Measurements from ENCODE around the gene PPP1R3G.
"Not testable (repeated sequence)": the region's sequence is repeated elsewhere in the genome, so short reads cannot be mapped to it uniquely, and the experiment has no call there.

Gene PPP1R3G

DNA sequence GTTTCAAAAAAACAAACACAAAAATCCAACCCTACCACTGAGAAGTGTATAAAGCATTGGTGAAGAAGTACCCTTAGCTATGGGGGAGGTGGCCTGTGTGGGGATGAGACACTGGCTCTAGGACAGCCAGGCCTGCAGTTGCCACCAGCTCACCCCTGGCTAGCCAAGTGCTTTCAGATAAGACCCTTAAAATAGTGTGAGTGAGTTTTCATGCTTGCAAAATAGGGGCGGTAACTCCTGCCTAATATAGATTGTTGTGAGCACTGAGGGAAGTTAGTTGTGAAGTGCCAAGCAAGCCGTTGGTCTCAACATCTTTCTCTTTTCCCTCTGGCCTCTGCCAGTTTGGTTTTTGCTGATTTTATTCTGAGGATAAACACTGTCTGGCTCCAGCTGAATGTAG is 11.3 kb downstream of the PPP1R3G start:
- DNase-seq: no peak

DNA sequence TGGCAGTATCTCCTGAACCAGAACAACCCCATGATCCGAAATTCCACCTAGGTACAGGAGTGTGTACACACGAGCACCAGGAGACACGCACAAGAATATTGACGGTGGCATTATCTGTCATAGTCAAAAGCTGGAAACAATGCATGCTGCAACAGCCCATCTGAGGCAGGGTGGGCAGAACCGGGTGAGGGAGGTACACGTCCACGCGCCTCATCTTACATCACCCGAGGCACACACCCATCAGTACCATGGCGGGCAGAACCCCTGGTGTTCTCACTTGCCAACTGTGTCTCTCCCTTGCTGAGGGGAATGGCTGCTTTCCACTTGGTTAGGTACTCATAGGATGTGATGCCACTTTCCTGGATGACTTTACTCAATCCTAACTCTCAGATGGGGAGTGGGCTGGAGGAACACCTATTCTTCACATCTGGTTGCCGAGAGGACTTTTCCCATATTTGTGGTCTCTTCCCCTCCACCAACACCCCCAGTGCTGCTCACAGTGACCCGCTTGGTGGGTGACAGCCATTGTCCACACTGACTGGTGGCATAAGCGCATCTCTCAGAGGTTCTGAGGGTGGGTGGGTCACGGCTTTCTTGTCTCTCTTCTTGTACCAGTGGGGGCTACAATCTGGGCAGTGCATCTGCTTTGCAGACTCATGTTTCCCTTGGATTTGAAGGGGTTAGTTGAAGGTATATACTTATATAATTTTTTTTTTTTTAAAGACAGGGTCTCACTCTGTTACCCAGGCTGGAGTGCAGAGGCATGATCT is 13.5 kb downstream of the PPP1R3G start:
- no peak for DNase-seq

DNA sequence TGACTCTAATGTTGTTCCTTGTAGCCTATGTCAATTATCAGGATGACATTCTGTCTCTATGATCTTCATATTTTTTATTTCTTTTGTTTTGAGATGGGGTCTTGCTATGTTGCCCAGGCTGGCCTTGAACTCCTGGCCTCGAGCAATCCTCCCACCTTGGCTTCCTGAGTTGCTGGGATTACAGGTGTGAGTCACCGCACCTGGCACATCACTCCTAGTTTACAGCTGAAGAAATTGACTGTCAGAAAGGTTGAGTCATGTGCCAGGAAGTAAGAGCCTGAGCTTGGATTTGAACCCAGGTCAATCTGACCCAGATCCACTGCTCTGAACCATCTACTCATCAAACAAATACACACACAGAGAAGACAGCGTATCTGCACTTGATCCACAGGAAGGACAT is 14.4 kb downstream of the PPP1R3G start:
- no peak for DNase-seq

DNA sequence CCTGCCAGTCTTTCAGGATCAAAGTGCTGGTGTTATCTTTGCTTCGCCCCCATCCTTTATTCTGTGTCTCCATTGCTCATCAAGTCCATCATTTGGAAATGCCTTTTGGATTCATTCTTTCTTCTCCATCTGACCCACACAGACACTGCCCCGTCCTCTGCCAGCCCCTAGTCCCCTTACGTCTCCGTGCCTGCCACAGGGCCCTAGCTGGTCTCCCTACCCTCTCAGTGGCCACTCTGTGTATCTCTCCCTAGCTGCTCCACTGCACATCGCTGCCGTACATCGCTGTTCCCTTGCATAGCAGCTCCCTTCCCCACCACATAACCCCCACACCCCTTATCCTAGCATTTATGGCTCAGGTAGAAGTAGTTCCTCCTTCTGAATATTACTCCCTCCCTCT is 15.7 kb downstream of the PPP1R3G start:
- DNase-seq: no peak

DNA sequence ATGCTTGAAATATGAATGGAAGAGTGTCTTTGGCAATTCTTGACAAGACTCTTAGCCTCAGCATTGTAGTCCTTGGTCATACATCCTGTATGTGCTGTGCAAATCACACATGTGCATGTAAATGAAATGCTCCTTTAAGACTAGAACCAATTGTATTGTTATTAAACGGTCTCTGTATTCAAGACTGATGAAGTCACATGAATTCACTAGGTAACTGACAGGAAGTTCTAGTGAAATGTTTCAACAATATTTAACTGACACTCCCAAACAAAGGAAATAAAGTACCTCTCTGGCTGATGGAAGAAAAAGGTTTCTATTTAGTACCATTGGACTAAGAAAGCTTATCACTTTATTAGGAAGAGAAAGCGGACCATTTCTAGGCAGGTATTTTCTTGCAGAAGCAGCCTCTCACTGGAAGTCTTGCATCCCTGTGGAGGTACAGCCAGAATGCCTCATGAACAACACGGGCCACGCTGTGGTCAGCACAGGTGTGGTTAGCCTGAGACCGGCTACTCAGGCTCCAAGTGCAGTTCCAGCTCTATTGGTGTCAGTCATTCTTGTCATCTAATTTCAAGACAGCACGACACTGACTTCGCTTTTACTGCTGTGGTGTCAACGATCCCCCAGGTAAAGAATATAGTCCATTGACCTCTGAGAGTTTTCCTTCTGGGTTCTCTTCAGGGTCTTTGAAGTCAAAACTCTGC is 17.3 kb downstream of the PPP1R3G start:
- no peak for DNase-seq

DNA sequence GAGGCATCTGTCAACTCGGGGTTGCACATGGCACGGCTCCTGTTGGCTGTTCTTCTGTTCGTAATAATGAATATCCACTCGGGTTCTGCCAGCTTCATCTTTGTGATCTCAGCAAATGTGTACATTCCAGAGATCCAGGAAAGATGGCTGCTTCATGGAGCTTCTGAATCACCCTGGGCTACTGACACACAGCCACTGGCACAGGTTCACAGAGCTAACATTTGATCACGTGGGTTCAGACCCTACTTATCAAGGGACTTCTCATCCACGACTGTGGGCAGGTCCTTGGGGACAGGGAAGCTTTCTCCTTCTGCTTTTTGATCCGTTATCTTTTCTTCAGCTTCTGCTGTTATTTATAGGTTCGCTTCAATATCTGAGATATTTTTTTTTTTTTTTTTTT is 18.1 kb downstream of the PPP1R3G start:
- no peak for DNase-seq

DNA sequence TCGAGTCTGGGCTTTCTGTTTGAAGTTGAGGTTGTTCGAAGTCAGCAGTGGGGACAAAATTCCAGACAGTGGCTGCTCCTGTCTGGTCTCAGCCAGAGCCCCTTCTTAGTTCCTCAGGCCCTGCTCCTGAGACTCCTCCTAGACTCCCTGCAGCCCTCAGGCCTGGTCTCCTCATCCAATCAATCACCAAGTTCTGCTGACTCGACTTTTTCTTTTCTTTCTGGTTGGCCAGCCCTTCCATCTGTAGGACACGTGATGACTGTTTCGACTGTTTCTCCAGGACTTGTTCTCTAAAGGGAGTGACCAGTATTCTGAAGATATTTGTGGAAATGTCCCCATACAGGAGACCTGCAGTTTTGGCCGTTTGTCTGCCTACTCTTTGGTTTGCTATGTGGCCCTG is 19.5 kb downstream of the PPP1R3G start:
- DNase-seq: no peak

DNA sequence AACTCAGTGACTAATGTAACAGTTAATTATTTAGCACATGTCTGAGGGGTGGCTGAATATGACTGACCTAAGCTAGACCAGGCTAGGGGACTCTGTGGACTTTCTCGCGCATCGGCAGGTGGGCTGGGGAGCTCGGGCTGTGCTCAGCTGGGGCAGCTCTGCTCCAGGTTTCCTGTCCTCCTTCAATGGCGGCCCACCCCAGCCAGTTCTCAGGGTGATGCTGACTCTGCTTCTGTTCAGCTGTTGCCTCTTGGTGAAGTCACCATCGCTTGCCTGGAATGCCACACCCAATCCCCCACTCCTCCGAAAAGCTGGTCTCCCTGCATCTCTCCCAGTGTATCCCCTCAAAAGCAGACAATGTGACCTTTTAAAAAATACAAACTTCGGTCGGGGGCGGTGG is 20.0 kb downstream of the PPP1R3G start:
- DNase-seq: no peak

DNA sequence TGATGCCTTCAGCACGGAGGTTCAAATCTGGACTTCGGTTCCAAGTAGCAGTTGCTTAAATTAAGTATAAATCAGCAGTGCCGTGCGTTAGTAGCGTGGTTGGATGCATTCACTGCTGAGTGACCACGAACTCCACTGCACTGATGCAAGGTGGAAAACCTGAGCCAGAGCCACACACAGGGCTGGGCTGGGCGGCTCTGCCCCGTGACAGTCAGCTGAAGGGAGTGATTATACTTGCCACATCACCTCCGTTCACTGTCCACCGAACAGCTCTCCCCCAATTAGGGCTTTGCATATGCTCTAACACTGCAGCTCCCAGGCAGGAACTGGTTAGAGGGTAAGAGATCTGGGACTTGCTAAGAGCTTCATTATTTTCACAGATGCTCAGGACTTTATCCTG is 22.2 kb downstream of the PPP1R3G start:
- no peak for DNase-seq

DNA sequence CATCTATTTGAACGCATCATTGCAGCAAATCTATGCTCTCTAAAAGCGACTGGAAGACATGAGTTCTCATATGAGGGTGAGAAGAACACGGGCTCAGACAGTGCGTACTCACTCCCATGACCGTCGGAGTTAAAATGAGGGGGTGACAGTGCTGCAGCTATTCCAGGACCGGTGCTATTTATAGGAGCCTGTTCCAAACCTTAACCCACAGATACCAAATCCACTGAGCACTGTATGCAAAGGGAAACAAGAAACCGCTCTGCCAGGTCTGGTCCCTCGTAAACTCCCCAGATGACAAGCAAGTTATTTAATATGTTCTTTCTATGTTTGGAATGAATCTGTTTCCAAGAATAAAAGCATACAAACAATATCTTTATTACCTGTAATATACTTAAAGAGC is 22.9 kb downstream of the PPP1R3G start:
- DNase-seq: no peak

DNA sequence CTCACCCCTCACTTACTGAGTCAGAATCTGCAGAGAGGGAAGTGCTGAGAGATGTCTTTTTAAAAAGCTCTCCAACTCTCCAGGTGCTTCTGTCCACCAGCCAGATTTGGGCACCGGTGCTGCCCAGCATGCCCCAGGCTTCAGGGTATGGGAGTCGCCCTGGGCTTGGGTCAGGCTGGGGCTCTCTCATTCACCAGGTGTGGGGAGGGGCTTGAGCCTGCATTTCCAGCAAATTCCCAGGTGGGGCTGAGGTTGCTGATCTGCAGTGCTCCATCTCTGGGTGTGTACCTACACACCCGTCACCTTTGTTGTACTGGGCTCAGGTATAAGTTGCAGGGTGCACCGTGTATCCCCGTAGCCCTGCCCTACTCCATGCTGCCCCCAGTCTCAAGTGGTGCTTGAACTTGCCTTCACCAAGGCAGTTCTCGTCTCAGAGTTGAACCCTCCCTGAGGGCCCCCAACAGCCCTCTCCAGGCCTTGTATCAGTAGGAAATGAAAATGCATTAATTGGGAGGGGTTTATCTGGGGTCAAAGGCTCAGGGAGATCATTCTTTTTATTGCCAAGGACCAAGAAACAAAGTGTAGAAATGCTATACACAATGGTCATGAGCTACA is 23.5 kb downstream of the PPP1R3G start:
- no peak for DNase-seq

DNA sequence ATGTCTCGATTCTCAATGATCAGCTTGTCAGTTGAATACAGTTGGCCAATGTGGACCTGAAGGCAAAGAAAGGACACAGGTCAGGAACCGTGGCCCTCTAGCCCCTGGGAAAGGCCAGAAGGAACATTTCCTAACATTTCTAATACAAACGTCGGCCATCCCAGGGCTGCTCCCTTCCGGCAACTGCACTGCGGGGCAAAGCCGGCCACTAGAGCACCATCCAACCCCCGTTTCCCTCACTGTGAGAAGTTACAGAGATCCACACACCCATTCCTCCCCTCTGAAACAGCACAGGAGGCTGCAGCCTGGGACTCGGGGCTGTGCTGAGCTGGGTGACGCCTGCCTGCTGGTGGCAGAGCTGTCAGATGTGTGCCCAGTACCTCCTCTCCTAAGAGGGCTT is 24.3 kb downstream of the PPP1R3G start:
- DNase-seq: no peak

DNA sequence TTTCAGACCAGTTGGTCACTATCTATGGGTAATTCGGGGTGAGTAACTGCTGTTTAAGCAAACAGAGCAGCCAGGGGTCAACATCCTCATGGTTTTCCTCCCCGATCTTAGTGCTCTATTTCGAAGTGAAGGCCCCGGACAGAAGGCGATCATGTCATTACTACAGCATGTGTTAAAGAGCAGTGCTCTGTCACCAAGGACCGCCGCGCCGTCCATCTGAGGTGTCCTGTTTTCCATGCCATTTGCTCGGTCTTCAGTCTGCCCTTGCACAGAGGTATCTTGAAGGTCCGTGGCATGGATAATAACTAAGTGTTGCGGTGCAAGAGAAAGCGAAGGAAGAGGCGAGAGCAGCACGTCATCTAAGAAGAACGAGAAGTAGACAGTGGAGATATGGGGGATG is 25.1 kb downstream of the PPP1R3G start:
- DNase-seq: no peak

DNA sequence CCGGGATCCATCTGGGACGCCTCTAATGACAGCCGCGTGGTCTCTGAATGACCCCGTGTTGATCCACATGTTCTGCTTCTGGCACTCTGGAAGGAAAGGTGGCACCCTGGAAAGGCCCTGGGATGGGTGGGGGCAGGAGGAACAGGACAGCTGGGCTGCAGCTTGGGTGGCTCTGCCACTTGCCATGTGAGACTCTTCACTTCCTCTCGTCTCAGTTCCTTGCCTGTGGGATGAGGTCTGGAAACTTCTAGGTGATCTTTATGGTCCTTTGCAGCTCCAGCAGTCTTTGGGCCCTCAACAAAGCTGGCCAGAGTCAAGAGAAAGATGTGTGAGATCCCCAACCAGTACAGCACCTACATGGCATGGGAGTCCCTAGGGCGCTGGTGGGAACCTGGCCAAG is 26.5 kb downstream of the PPP1R3G start:
- DNase-seq: no peak

DNA sequence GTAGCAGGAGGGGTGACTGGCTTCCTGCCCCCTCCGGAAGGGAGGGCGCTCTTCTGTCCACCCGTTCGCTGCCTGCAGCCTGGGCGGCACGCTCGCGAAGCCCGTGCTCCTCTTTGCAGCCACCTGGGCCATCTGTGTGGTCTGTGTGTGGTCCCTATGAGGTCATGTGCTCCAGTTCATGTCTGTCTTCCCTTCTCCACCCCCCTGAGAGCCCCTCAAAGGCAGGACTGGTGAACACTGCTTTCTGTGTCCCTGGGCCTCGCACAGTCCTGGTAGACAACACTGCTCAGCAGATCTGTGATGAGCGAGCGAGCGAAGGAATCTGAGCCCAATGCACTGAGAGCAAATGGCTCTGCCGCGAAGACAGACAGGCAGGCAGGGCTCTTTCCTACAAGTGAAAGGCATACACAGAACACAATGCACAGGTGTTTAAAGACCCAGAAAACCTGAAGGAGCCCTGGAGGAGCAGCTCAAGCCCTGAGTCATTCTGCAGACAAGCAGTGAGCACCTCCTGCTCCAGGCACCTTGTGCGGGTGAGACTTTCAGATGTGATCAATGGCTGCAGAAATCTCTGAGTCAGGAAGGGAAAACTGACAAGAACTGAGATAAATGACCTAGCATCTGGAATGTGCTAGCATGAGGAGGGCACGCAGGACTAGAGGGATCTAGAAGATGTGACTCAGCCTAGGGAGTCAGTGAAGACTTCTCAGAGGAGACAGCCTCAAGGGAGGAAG is 27.1 kb downstream of the PPP1R3G start:
- DNase-seq: no peak

DNA sequence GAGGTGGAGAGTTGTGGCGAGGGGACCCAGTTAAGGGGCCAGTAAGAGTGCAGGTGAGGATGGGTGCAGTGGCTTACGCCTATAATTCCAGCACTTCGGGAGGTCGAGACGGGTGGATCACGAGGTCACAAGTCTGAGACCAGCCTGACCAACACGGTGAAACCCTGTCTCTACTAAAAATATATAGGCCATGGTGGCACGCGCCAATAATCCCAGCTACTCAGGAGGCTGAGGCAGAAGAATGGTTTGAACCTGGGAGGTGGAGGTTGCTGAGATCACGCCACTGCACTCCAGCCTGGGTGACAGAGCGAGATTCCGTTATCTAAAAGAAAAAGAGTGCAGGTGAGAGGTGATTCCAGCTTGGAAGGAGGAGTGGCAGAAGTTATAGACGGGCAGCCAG is 28.0 kb downstream of the PPP1R3G start:
- DNase-seq: no peak

DNA sequence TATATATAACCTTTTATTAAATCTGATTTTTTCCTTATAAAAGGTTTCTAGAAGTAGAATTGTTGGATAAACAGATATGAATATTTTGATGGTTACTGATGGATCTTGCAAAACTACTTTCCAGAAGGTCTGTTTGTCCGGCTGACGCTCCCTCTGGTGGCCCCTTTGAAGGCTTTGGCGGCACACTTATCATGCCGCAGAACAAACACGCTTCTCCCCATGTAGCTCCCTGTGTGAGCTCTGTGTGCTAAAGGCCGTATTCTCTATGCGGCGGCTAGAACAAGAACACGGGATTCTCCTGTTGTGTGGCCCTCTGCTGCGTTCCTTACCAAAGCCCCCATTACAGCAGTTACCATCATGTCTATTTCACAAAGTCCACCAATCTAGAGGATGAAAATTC is 30.0 kb downstream of the PPP1R3G start:
- DNase-seq: no peak

DNA sequence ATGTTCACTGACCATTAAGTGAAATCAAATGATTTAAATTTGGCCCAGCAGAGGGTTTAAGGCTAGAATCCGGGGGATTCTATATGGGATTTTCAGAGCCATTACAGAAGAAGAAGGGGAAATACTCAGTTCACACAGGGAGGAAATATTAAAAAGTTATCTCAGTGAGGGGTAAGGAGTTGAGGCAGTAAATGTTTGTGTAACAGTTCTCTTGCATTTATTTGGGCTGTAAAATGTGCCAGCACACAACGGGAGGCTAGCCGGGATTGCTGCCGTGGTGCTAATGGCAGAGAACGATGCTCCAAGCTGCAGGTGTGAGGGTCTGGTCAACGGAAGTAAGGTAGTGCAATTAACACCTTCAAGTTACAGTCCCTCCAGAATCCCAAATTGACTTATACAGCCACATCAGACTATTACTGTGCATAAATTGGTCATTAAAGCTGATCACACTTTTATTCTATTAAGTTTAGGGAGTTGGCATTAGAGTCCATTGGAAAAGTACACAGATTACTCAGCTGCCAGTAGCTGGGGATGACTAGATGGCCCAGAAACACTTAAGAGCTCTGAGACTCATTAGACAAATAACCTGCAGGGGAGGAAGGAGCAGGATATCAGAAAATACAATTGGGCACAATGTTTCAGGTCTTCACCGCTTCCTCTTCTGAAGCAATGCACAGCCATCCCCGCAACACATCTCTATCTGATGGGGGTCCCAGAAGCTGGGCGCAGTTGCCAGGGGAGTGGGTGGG is 31.3 kb downstream of the PPP1R3G start:
- DNase-seq: no peak

DNA sequence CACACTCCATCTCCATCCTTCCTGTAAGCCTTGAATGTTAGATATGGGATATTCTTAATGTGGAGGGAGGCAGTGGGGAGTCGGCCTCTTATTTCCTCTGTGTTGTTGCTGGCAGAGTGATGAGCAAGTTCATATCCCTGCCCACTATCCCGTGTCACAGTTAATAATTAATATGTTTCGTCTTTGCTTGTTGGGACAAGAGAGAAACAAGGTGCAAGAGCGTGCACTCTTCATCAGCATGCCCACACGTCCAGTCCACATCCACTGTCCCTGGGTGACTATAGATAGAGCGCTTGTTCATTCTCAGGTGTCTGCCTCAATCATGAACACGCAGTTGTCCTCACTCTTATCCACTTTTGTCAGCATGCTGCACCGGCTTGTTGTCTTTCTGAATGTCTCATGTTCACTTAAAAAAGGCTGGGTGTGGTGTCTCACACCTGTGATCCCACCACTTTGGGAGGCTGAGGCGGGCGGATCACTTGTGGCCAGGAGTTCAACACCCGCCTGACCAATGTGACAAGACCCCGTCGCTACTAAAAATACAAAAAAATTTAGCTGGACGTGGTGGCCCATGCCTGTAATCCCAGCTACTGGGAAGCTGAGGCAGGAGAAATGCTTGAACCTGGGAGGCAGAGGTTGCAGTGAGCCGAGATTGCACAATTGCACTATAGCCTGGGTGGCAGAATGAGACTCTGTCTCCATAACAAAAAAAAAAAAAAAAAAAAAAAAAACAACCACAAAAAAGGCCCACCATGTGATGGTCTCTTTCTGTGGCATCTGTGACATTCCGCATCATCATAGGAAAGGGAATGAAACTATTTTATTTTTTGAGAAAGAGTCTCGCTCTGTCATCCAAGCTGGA is 34.2 kb downstream of the PPP1R3G start:
- no peak for DNase-seq

DNA sequence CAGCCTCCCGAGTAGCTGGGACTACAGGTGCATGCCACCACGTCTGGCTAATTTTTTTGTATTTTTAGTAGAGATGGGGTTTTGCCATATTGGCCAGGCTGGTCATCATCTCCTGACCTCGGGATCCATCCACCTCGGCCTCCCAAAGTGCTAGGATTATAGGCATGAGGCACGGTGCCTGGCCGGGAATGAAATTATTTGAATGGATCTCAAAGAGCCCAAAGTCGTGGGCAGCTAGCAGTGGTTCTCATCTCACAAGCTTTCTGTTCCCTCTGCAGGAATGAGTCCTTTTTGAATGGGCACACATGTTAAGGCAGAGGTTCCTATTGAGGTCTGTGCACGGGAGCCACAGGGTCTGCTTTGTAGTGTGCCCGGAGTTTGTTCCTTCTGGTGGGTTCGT is 34.9 kb downstream of the PPP1R3G start:
- DNase-seq: no peak

DNA sequence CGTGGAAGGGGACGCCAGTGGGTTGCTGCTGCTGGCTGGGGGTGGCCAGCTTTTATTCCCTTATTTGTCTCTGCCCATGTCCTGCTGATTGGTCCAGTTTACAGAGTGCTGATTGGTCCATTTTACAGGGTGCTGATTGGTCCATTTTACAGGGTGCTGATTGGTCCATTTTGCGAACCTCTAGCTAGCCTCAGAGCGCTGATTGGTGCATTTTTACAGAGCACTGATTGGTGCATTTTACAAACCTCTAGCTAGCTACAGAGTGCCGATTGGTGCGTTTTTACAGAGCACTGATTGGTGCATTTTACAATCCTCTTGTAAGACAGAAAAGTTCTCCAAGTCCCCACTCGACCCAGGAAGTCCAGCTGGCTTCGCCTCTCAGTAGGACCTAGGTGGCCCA is 35.4 kb downstream of the PPP1R3G start:
- not testable (repeated sequence) for DNase-seq

DNA sequence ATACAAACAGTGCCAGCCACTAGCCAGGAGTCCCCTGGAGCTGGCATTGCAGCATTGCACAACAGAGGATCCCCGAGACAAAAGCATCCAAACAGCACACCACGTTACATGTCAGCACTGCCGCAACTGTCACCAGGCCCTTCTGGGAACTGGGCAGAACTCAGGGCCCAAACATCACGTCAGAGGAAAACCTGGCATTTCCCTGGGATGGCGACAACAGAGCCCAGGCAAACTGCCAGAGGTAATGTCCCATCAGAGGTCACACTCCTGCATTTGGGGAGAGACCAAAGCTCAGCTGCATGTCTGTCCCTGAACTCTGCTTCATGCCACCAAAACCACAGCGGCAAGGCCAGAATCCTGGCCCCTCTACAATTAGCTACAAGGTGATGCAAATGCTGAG is 36.3 kb downstream of the PPP1R3G start:
- no peak for DNase-seq
